SKM-1 treated with dmso at 0.1 percent for 144 hours (cell line): ENCODE data around the gene SLC9A9.
"Not testable (repeated sequence)": the region's sequence is repeated elsewhere in the genome, so short reads cannot be mapped to it uniquely, and the experiment has no call there.

Experiments used
- DNase-seq: peaks from one replicate; lab custom pipeline; 2025; ENCODE audit not compliant: unreplicated experiment; lab: John Stamatoyannopoulos, UW

SLC9A9 gene

GRCh38 chr3:143847787-143848631, at the start of gene SLC9A9:
Gene SLC9A9 (minus strand): TSS chr3:143848468. CDS start chr3:143848322, 146 bp downstream.
- DNase-seq: peak; percentile 67

GRCh38 chr3:143897576-143898295, 49.5 kb upstream of the SLC9A9 start:
- DNase-seq: no peak

GRCh38 chr3:143896486-143896885, 48.2 kb upstream of the SLC9A9 start:
- no peak for DNase-seq

- no peak for DNase-seq
These were observed 47.5 kb upstream of the SLC9A9 start for GRCh38 chr3:143895805-143896204.

GRCh38 chr3:143888846-143889245, 40.6 kb upstream of the SLC9A9 start:
- no peak for DNase-seq

GRCh38 chr3:143888166-143888565, 39.9 kb upstream of the SLC9A9 start:
- DNase-seq: no peak

DNA sequence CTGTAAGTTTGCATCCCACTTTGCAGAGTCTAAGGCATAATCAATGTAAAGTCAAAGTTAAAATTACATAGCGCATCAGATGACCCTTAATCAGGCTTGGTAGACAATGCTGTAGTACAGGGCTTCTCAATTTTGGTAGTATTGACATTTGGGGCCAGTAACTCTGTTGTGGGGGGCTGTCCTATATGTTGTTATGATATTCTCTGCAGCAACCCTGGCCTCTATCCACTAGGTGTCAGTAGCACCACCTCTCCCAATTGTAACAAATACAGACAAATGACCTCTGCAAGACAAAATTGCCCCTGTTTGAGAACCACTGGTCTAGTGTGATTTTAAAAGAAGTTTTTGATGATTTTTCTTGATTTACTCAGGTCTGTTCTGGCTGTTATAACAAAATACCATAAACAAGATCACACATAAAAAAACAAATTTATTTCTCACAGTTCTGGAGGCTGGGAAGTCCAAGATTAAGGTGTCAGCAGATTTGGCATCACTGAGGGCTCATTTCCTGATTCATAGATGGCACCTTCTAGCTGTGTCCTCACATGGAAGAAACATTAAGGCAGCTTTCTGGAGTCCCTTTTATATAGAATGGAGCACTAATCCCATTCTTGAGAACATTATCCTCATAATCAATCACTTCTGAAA, 37.6 kb upstream of the SLC9A9 start:
- DNase-seq: peak; percentile 40

DNA sequence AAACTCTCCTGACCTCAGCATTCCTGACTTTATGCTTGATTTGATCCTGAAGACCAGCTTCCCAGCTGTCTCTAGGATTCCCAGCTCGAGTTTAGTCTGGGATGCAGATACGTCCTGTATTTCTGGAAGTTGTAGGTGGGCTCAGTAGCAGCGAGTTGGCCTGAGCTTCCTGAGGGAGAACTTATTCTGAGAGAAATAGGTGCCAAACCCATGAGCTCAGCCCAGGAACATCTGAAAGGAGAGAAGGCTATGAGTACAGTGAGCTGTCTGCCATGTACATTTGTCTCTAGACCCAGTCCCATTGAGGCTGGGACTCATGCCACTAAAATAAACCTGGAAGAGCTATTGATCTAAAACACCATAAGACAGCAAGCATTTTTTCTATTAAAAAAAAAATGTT, 36.6 kb upstream of the SLC9A9 start:
- no peak for DNase-seq

DNA sequence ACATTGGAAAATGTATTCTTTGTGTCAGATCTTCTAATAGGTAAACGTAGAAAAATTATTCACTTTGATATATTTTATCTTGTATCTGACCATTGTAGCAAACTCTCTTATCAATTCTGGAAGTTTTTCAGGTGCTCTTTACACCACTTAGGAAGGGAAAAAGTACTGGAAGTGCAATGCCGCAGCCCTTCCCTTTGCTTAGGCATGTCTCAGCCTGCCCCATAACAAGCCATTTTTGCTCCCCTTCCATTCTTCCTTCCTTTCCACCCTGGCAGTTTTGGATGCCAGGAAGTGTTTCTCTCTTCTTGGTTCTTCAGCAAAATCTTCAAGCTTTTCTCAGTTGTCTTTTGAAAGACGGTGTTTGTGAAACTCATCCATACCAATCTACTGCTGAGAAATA, 34.9 kb upstream of the SLC9A9 start:
- no peak for DNase-seq

DNA sequence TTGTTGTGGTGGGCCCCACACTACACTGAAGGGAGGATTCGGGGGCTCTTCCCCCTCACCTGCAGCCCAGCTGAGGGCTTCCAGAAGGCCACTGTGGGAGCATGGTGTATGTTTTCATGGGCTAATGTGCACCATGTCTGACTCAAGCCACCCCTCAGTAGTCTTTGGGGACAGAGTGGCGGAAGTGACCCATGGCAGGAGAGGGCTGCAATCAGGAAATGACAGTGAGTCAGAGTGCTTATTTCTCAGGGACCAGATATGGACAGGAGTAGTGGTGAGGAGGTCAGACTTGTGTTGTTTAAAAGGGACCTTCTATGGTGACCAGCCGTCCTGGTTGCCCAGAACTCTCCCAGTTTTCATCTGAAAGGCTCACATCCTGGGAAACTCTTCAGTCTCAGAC, 32.8 kb upstream of the SLC9A9 start:
- DNase-seq: no peak

DNA sequence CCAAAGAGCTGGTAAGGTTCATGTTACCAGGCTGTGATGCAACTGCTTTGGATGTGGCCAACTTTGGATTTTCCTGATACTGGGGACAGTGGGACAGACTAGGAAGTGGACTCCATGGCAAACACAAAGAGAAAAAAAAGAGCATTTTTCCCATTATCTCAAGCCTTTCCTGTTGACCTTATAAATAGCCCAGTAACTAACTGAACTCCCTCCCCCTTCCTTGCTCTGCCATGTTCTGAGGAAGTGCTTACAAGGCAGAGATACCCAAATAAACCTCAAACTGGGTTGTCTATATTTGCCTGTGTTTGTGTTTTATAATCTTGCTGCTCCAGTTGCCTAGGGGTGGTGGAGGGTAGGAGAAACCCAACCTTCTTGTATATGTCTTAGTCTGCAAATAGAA, 27.3 kb upstream of the SLC9A9 start:
- no peak for DNase-seq

GRCh38 chr3:143873553-143873952, 25.3 kb upstream of the SLC9A9 start:
- not testable (repeated sequence) for DNase-seq

DNA sequence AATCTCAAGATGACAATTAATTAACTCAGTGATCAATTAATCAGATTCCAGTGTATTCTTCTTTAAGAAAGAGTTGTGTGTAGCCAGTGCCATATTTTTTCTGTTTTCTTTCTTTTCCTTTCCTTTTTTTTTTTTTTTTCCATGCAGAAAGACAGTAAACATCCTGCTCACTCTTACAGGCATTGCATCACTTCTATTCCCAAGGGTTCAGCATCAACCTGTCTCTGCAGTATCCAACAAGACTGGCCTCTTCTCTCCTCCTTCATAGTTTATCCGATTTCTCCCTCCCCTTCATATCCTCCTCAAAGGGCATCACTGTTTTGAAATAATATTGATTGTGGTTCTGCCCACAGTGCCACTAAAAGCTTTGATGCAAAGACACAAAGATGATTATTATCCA, 17.0 kb upstream of the SLC9A9 start:
- no peak for DNase-seq

- DNase-seq: no peak
These were observed 11.4 kb upstream of the SLC9A9 start for GRCh38 chr3:143859465-143860203.

DNA sequence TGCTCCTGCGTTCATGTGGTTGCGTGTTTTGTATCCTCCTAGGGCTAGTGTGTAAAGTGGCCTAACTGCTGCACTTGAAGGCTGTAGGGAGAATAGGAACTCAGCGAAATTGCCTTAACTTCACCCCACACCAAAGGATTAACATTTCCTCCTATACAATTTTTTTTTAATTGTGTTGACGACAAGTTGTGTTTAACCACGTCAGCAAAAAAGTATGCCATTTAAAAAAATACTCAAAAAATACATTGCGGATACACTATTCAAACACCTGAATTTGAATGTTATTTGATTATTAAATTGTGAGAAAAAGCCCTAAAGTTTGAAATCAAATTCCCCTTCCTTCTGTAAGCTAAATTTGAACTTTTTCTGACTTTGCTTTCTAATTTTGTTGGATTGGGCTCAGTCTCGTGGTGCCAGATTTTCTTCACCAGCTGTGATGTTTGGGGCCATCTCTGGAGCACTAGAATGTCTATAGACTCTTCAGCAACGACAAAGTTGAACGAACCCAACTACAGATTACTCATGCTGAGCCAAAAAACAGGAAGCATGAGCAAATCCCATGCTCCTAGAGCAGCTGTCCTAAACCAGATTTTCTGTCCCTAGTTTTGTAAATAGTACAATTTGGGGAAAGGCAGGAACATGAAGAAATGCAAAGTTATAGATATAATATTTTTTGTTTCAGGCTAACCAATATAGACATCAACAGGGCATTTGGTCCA, 8.1 kb upstream of the SLC9A9 start:
- no peak for DNase-seq

GRCh38 chr3:143855183-143855582, 6.9 kb upstream of the SLC9A9 start:
- no peak for DNase-seq

DNA sequence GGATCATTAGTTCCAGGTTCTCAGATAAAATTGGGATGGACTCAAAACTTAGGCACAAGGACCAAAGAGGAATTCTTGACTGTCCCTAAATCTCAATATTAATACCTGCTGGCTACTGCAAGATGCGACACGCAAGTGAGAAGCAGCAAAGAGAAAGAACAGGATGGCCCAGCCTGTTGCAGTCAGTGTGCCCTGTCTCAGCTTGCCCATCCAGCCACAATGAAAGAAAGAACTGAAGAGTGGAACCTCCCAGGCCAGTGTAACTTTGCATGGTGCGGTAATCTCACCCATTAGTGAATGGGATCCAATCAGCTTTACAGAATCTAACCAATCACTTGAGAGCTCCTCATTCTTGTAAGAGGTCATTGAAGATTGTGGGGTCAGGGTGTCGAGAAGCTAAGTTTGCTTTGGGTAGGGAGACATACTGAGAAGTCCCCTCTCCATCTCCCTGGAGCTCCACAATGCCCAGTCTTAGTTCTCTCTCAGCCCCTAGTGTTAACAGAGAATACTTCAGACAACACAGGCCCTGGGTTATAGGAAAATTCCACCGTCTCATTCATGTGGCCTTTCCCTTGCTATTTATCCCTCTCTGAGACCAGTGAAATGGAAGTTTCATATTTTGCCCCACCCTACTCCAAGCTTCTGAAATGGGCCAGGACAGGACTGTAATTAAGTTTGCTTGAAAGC, 3.2 kb upstream of the SLC9A9 start:
- no peak for DNase-seq

- DNase-seq: no peak
These were observed 2.6 kb upstream of the SLC9A9 start for GRCh38 chr3:143850877-143851276.

DNA sequence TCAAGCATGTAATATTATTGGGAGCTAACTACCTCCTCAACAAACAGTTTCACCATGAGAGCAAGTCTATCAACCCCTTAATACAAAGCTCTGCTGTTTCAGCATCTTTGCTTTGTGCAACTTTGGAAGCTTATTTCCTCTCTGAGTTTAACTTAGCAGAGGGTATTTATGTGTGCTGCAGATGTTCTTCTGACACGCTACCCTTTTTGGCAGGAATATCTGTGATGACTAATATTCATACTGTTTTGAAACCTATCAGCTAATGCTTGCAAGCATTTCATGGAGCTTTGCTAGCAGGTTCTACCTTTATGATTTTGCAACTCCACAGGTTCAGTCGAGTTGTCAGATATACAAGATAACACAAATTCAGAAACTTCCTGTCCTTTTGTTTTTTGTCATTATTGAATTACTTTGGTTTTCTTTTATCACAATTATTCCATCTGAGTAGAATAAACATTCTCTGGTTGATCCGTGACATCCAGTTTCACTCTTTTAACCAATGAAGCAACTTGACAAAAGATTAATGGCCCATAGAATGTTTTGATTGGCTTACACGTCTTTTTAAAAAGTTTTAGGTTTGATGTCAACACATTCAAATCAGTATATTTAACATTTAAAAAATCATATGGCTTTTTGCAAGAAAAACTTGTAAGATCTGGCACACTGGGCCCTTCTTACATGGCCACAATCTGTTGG, 1.7 kb upstream of the SLC9A9 start:
- no peak for DNase-seq
